Cerebellar nuclear complex (tissue), 1 donor: ENCODE data around the gene PRKAG1.

Experiments used
- DNase-seq, 2 experiments: peaks; one replicate each; lab custom pipeline; 2025; lab: John Stamatoyannopoulos, UW

PRKAG1 gene

GRCh38 chr12:49010092-49010668 lies 8.4 kb downstream of the PRKAG1 start:
- DNase-seq = no peak

DNA sequence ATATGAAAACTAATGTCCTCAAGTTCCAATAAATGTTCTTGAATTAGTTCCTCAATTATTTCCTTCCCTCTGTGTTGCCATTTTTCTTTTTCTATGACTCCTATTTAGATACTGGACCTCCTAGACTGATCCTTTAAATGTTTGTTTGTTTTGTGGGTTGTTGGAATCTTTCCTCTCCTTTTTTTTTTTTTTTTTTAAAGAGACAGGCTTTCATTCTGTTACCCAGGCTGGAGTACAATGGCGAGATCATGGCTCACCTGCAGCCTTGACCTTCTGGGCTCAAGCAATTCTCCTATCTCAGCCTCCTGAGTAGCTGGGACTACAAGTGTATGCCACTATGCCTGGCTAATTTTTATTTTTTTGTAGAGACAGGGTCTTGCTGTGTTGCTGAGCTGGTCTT lies 9.6 kb downstream of the PRKAG1 start:
- no peak for DNase-seq

- DNase-seq = no peak
These were observed 18.2 kb downstream of the PRKAG1 start for GRCh38 chr12:49000346-49000745.

DNA sequence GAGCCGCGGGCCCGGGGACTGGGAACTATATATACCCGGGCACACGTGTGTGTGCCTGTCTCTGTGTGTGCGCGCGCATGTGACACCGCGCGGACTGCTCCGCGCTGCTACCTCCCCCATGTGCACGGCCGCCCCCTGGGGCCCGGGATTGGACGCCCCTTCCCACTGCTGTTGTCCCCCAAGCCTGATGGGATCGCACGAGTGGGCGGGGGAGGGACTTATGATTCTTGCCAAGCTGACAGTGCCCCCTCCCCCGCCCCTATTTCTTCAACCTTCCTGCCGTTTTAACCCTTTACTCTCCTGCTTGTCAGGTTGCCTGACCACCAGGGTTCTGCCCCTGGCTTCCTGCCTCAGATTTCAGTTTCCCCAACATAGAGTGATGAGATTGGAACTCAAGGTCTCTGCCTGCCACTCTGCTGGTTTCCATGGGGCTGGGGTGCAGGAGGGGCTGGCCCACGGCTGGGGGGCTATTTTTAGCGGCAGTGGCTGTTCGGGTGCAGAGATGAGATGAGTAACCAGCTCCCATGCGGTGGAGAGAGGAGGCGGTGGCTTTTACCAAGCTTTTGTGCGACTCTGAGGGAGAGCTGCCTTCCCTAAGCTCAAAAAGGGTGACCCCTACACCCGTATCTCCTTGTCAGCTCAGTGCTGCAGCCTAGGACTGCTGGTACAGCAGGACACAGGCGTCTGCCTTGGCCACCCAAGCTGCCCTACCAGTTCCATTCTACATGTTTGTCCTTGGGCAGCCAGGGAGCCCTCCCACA lies 19.0 kb downstream of the PRKAG1 start, which contains the start of gene DDN:
Gene DDN, minus strand, starts transcription at position 5 of the 761 bp plus-strand sequence. CDS start 88 bp downstream, outside the sequence.
- DNase-seq = no peak

GRCh38 chr12:48998497-48999353 lies 19.9 kb downstream of the PRKAG1 start:
- no peak for DNase-seq

DNA sequence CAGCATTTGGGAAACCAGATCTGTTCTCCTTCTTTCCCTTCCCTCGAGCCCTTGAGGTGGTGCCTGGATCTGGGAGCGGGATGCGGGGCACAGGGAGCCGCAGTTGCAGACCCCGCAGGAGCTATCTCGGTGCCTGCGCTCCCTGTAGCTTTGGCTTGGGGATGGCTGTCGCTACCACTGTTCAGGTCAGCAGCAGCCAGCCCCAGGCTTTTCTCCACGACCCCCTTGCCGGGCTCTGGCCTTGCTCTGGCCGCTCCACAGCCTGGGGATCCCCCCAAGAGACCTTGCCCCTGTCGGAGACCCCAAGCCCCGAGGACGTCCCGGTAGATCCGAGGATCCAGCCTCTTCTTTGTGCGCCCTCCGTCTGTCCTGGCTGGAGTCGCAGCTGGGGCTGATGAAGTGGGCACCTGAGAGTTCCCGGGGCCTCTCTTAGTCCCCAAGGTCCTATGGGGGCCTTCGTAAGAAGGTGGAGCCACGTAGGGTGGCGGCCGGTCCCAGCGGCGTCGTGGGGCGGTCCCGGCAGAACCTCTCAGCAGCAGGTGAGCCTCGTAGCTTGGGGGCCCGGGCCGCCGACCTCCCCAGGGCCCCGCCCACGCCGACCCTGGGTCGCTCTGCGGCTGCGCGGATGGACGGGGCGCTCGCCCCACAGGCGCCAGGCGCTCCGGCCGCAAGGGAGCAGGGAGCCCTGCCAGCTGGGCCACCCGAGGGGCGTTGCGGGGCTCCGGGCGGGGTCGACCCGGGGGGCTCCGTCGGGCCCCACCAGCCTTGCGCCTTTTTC lies 20.7 kb downstream of the PRKAG1 start:
- DNase-seq = no peak

- no peak for DNase-seq
These were observed 21.5 kb downstream of the PRKAG1 start for GRCh38 chr12:48996794-48997718.

GRCh38 chr12:48995086-48995879 lies 23.3 kb downstream of the PRKAG1 start:
- DNase-seq = peak in 1 of 2 experiments; percentile 5

DNA sequence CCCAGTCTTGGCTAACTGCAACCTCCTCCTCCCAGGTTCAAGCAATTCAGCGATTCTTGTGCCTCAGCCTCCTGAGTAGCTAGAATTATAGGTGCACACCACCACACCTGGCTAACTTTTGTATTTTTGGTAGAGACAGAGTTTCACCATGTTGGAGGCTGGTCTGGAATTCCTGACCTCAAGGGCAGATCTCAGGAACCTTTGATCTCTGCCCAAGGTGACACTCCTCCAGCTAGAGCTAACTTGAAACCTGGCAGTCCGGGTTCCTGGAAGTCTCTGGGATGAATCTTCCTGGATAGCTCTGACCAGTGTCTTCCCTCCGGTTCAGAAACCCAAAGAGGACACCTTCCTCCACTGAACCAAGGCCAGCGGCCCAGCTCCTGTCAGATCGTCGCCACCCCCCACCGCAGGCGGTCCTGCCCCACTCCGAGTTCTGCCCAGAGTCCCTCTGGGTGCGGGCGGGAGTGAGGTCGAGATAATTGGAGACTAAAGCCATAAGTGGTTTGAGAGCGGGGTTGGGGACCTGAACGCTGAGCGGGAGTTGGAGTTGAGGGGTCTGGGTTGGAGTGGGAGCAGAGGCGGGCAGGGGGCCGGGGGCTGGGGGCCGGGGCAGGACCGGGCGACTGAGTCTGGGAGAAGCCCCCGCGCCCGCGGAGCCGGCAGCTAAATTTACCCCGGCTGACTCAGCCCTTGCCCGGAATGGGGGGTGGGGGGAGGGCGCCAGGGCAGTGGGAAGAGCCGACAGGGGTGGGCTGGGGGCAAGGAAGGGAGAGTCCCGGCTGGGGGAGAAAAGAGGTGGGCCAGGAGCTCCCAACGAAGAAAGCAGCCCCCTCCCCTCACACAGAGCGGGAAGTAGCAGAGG lies 24.1 kb downstream of the PRKAG1 start:
- no peak for DNase-seq

DNA sequence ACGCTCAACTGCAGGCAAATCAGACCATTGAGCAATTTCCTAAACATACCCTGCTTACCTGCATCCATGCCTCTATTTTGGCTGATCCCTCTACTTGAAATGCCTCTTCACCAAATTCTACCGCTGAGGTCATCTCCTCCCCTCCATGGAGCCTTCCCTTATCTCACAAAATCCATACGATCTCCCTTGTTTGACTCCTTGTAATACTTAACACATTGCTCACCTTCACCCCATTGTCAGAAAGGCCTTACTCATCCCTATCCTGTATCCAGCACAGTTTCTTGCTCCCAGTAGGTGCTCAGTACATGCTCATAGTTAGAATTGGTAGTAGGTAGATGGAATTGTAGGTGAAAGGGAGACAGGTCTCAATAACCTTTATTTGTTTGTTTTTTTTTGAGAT lies 24.8 kb downstream of the PRKAG1 start:
- no peak for DNase-seq

DNA sequence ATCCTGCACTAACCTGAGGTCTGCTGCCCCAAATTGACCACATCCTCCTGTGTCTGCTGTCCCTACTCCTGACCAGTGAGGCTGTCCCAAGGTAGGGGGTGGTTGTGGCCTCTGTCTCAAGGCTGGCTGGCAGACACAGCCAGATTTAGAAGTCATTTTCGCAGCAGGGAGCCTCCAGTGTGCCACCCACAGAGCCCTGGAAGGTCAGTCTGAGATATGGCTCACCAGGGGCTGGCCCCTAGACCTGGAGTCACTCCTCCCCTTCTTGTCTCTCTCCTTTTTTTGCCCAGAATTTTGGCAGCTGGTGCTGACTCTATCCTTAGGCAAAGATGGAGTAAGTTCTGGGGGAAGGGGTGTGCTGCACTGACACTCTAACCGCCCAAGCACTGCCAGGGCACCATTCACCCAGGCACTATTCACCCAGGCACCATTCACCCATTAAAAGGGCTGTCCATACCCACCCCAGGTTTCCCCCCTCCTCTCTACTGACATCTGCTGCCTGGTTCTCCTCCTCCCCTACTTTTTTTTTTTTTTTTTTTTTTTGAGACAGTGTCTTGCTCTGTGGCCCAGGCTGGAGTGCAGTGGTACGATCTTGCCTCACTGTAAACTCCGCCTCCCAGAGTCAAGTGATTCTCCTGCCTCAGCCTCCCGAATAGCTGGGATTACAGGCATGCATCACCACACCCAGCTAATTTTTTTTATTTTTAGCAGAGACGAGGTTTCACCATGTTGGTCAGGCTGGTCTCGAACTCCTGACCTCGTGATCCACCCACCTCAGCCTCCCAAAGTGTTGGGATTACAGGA lies 27.1 kb downstream of the PRKAG1 start:
- DNase-seq = no peak

DNA sequence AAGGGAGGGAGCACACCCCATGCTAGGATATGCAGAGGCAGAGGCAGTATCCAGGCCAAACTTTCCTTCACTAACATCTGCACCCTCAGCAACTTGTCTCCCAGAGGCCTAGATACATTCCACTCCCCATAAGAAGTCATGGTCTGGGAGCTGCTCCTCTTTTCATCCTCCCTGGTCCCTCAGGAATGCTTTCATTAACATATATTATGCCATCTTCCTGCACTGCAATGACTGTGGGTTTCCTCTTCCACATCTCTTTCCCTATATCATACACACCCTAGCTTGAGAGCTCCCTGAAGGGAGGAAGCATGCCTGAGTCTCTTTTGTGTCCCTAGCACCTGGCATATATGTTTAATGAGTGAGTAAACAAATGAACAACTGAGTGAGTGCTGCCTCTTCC lies 28.0 kb downstream of the PRKAG1 start:
- DNase-seq = no peak

DNA sequence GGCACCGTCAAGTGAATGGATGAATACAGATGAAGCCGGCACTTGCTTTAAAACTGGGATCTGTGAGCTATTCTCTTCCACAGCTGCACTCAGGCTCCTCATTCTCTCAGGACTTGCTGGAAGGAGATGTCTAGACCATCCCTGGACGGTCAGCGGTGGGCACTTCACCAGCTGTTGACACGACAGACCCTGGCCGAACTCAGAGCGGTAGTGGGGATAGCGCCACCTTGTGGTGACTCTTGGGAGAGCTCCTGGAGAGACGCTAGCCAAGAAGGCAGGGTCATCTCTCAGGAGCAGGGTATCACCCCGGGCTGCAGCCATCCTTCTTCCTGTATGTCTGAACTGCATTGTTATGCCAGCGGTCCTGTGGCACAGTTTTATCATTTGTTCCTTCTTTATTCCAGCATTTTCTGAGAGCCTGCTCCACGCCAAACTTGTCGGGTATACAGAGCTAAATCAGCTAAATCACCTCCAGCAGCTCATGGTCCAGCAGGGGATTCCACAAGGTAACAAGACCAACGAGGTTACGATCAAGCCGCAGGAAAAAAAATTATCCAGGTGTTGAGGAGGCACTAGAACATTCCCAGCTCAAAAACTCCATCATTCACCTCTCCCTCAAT lies 30.4 kb downstream of the PRKAG1 start:
- DNase-seq = no peak

GRCh38 chr12:48986720-48987291 lies 31.8 kb downstream of the PRKAG1 start:
- DNase-seq = no peak

DNA sequence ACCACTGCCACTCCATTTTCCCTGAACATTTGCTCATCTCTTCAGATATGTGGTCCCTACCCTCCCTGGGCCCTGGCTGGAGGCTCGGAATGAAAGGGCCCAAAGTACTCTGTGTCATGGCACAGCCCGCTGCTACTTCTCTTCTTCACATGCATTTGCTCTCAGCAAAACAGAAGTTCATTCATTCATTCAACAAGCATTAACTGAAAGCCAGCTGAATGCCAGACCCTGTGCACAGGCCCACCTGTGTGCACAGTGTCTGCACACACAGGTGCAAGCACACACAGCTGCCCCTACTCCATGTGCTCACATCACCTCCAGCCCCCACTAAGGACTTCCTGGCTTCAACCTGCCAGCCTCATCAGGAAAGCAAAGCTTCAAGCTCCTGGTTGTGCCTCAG lies 32.7 kb downstream of the PRKAG1 start:
- DNase-seq = no peak

DNA sequence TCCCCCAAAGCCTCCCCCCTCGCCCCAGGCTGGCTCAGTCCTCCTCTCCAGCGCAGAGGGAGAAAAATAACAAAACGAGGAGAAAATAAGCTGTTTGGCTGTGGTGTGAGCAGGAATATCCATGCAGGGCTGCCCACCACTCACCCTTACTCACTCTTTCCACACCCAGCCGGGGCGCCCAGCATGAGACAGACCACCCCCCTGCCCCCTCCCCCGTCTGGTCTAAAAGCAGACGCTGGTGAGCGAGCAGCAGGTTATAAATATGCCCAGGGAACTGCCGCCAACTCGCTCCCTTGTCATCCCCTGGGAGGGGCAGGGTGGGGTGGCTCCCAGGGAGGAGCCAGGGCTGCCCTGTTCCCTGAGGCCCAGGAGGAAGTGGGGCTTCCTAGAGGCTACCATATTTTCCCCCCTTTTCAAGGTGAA lies 33.1 kb downstream of the PRKAG1 start:
- no peak for DNase-seq

GRCh38 chr12:48982397-48983080 lies 36.0 kb downstream of the PRKAG1 start:
- no peak for DNase-seq
